Tibial nerve (tissue), 4 donors: ENCODE results near the gene ACHE. TPM values are rescaled to one million over a fixed set of nuclear protein-coding genes. Genes with fewer than 3 reads are reported as not detected.
"Not testable (repeated sequence)": the region's sequence is repeated elsewhere in the genome, so short reads cannot be mapped to it uniquely, and the experiment has no call there.

ENCODE experiments used
- DNase-seq, 2 donors: peaks; one replicate each; pipeline ENCODE4 v3.0.0-alpha.2; 2019; ENCODE audit warnings: low spot score in 2 of 2
- H3K27ac ChIP-seq, 4 donors: fragments of 200-600 bp; sonication (generic) in 3 of 4; one replicate each; pipeline ENCODE4 v1.5.1; 2017 to 2019; ENCODE audit warnings: mild to moderate bottlenecking in 1 of 4
- H3K27me3 ChIP-seq, 2 donors: fragments of 200-600 bp; sonication (generic) in 1 of 2; one replicate each; pipeline versions ENCODE4 v1.5.1 to v1.6.0; 2017 to 2019
- H3K36me3 ChIP-seq, 3 donors: fragments of 200-600 bp; sonication (generic); one replicate each; pipeline ENCODE4 v1.5.1; 2018 to 2019
- H3K4me1 ChIP-seq, 4 donors: fragments of 200-600 bp; sonication (generic) in 3 of 4; one replicate each; pipeline ENCODE4 v1.5.1; 2017 to 2019
- H3K4me3 ChIP-seq, 4 donors: fragments of 200-600 bp; sonication (generic) in 3 of 4; one replicate each; pipeline ENCODE4 v1.5.1; 2017 to 2019; ENCODE audit warnings: mild to moderate bottlenecking in 1 of 4, moderate library complexity in 1 of 4
- H3K9me3 ChIP-seq, 4 donors: fragments of 200-600 bp; sonication (generic) in 3 of 4; one replicate each; pipeline ENCODE4 v1.5.1; 2017 to 2019
- CTCF ChIP-seq, 5 experiments: fragments of 200-600 bp in 3 of 5; fragments of 450-650 bp in 2 of 5; sonication (generic) in 3 of 5; IDR thresholded peaks; one replicate each; pipeline ENCODE4 v1.5.1; 2016 to 2019; ENCODE audit warnings: antibody characterized with exemption in 5 of 5, mild to moderate bottlenecking in 3 of 5, moderate library complexity in 2 of 5
- EP300 ChIP-seq, 2 donors: sonication (generic); formaldehyde crosslinking; IDR thresholded peaks; one replicate each; pipeline ENCODE4 v1.6.1; 2017; ENCODE audit warnings: antibody characterized with exemption in 2 of 2, mild to moderate bottlenecking in 1 of 2
- POLR2A ChIP-seq, 2 donors: fragments of 450-650 bp; IDR thresholded peaks; one replicate each; pipeline ENCODE4 v1.6.1; 2017; ENCODE audit warnings: antibody characterized with exemption in 2 of 2, mild to moderate bottlenecking in 2 of 2, moderate library complexity in 2 of 2
- WGBS, 2 donors: methylation state at CpG; one replicate each; pipeline ENCODE4 v1.1.5; 2018; 5-methylcytosine and 5-hydroxymethylcytosine counted together
- total RNA-seq, 4 donors: library from RNA; depleted of rRNA; stranded (reverse); fragments of >200 nt; gene quantifications; one replicate each; pipeline ENCODE4 v1.1.0, GENCODE V29; 2016

The ACHE gene
- total RNA-seq, 4 donors from 2014 or later = 3.0 TPM; not detected in 3

DNA sequence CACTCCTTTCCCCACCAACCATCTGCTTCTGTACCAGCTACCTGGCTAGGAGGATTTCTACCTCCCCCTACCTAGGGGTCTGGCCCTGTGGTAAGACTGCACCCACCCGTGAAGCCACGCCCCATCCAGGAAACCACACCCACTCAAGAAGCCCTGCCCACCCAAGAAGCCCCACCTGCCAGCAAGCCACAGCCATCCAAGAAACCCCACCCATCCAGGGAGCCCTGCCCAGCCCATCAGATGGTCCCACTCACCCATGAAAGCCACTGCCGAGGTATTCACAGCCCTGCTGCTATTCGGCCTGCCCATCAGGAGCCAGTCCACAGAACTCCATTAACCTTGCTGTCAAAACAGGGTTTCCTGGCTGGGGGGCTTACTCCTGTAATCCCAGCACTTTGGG is 38.0 kb upstream of the ACHE start:
- Histone ChIP-seq H3K27ac (no peak overlapping the region), H3K27me3 (peaks cover 0 to 5% of the 10 kb centered on the region in 2 donors), H3K36me3 (no peaks in the 10 kb centered on the region), H3K4me1 (no peaks in the 10 kb centered on the region), H3K4me3 (no peak overlapping the region), H3K9me3 (peaks cover 0 to 17% (median 0%) of the 10 kb centered on the region in 4 donors)
- WGBS, 2 donors = 67 to 69% methylated on average over 4 of the region's 4 CpGs
- no peak for DNase-seq
- TF ChIP-seq POLR2A (IDR thresholded peaks at IDR 0.05) (no peak), CTCF (IDR thresholded peaks at IDR 0.05) (no peak), EP300 (IDR thresholded peaks at IDR 0.05) (no peak)

- H3K9me3 ChIP-seq = peaks cover 0 to 17% (median 0%) of the 10 kb centered on the region in 4 donors
- TF ChIP-seq CTCF (IDR thresholded peaks at IDR 0.05) (no peak), POLR2A (IDR thresholded peaks at IDR 0.05) (no peak)
- peaks cover 0 to 5% of the 10 kb centered on the region in 2 donors for H3K27me3 ChIP-seq
- H3K36me3 ChIP-seq = no peaks in the 10 kb centered on the region
- WGBS, 2 donors = 82 to 89% methylated on average over 1 of the region's 1 CpG
- DNase-seq = no peak
- no peaks in the 10 kb centered on the region for H3K4me1 ChIP-seq
- no peak overlapping the region for H3K4me3 ChIP-seq
- no peak overlapping the region for H3K27ac ChIP-seq
Measured at GRCh38 chr7:100929808-100930174, 34.1 kb upstream of the ACHE start.

GRCh38 chr7:100923616-100924015 is 27.9 kb upstream of the ACHE start:
- H3K9me3 ChIP-seq, H3K36me3 ChIP-seq, H3K4me3 ChIP-seq, H3K4me1 ChIP-seq, H3K27ac ChIP-seq, DNase-seq, H3K27me3 ChIP-seq: not testable (repeated sequence)
- WGBS, 2 donors = 46 to 47% methylated on average over 4 of the region's 4 CpGs

DNA sequence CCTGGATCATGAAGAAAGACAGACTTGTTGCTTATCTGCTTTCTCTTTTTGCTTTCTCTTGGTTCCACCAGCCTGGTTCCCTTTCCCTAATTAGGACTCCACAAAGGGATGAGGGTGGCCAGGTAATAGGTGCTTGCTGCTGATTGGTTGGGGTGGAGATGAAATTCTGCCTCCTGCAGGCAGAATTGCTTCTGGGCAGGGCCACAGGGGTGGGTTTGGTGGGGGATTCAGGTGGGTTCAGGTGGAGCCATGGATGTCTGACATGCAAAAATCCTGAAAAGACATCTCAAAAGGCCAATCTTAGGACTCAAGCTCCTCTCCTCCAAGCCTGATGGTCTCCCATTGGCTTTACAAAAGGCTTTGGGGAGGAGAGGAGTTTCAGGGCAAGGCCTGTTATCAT is 25.4 kb upstream of the ACHE start:
- no peak for DNase-seq
- TF ChIP-seq CTCF (IDR thresholded peaks at IDR 0.05) (no peak), EP300 (IDR thresholded peaks at IDR 0.05) (no peak), POLR2A (IDR thresholded peaks at IDR 0.05) (no peak)
- H3K27ac ChIP-seq = no peak overlapping the region

DNA sequence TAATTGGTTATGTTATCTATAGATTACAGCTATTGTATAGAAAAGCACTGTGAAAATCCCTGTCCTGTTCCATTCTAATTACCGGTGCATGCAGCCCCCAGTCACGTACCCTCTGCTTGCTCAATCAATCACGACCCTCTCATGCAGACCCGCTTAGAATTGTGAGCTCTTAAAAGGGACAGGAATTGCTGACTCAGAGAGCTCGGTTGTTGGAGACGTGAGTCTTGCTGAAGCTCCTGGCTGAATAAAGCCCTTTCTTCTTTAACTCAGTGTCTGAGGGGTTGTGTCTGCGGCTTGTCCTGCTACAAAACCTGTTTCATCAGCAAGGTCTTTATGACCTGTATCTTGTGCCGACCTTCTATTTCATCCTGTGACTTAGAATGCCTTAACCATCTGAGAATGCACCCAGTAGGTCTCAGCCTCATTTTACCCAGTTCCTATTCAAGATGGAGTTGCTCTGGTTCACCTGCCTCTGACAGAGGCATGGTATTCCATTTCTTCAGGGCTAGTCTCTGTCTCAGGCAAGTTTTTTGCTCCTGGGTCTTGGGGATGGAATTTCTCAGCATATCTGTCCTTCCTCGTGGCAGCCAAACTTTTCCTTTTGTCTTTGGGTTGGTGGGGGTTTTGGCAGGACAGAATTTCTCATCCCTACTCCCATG is 24.2 kb upstream of the ACHE start:
- H3K27ac ChIP-seq, H3K4me3 ChIP-seq, H3K27me3 ChIP-seq, H3K4me1 ChIP-seq, H3K9me3 ChIP-seq, H3K36me3 ChIP-seq, DNase-seq: not testable (repeated sequence)
- WGBS, 2 donors = 66 to 68% methylated on average over 9 of the region's 9 CpGs

More for the DNA sequence above, 25.4 kb upstream of the ACHE start:
- no peak overlapping the region for H3K4me3 ChIP-seq
- H3K36me3 ChIP-seq = no peaks in the 10 kb centered on the region
- H3K27me3 ChIP-seq = peaks cover 0 to 5% of the 10 kb centered on the region in 2 donors
- H3K9me3 ChIP-seq = no peaks in the 10 kb centered on the region
- peaks cover 0 to 8% (median 0%) of the 10 kb centered on the region in 4 donors for H3K4me1 ChIP-seq

DNA sequence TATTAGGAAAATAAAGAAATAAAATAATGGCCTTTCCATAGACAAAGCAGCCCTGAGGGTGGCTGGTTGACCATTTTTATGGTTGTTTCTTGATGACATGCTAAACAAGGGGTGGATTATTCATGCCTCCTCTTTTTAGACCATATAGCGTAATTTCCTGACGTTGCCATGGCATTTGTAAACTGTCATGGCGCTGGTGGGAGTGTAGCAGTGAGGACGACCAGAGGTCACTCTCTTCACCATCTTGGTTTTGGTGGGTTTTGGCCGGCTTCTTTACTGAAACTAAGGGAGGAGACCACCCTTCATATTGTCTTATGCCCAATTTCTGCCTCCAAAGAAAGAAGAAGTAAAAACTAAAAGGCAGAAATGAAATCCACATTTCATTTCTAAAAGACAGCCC is 23.6 kb upstream of the ACHE start:
- not testable (repeated sequence) for H3K27me3 ChIP-seq, DNase-seq, H3K9me3 ChIP-seq, H3K4me1 ChIP-seq, H3K27ac ChIP-seq, H3K36me3 ChIP-seq, H3K4me3 ChIP-seq
- 79 to 82% methylated on average over 5 of the region's 5 CpGs for WGBS, 2 donors

DNA sequence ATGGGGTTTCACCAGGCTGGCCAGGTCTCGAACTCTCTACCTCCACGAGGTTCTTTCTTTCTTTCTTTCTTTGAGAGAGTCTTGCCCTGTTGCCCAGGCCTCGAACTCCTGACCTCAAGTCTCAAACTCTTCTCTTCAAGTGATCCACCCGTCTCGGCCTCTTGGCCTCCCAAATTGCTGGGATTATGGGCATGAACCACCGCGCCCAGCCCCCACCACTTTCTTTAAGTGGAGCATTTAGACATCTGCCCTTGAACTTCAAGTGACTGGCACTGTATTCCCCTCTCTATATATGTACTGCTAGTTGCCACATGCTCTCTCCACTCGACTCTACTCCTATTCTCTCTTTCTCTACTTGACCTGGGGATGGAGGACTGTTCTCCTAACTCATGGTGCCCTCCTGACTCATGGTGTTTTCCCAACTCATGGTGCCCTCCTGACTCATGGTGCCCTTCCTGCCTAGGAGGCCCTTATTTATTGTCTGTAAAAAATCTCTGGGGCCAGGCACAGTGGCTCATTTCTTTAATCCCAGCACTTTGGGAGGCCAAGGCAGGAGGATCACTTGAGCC is 19.3 kb upstream of the ACHE start:
- 80 to 88% methylated on average over 8 of the region's 8 CpGs for WGBS, 2 donors
- no peak overlapping the region for H3K27ac ChIP-seq
- DNase-seq = no peak

More for the DNA sequence above, 19.3 kb upstream of the ACHE start:
- Histone ChIP-seq H3K36me3 (no peaks in the 10 kb centered on the region), H3K4me1 (peaks cover 0 to 9% (median 0%) of the 10 kb centered on the region in 4 donors), H3K4me3 (no peak overlapping the region), H3K27me3 (peaks cover 0 to 5% of the 10 kb centered on the region in 2 donors), H3K9me3 (no peaks in the 10 kb centered on the region)
- TF ChIP-seq EP300 (IDR thresholded peaks at IDR 0.05) (no peak), POLR2A (IDR thresholded peaks at IDR 0.05) (no peak), CTCF (IDR thresholded peaks at IDR 0.05) (no peak)
